ENCODE results near the gene PSENEN.

GRCh38 chr19:35734273-35734672, 11.2 kb upstream of the PSENEN start:
- TF ChIP-seq CTCF (conservative IDR thresholded peaks at IDR 0.05) (no peak), EZH2 (IDR thresholded peaks at IDR 0.05; ENCODE audit: low read depth) (no peak)

Measured in PC-9 (cell line).